AG04449 (cell line): ENCODE data around the gene SAMM50.
A peak's percentile ranks its signal among the peaks of the same experiment; 100 is the strongest.

Source experiments
- CTCF ChIA-PET: fragments of 350-600 bp; formaldehyde crosslinking; extraction: SDS; loops from one replicate; lab custom pipeline; 2021; ENCODE audit warnings: antibody characterized with exemption; lab: Yijun Ruan, JAX
- POLR2A ChIA-PET: fragments of 400-600, 350-600 bp; formaldehyde crosslinking; extraction: SDS; loops from one replicate; lab custom pipeline; 2020; ENCODE audit warnings: antibody characterized with exemption, inconsistent platforms; lab: Yijun Ruan, JAX
- DNase-seq: peaks from one replicate; pipeline ENCODE4 v3.0.0-alpha.2; 2010; ENCODE audit warnings: low read depth, low spot score
- H3K4me3 ChIP-seq: 2 replicates; pipeline ENCODE4 v1.5.1; 2011; ENCODE audit warnings: low read depth, mild to moderate bottlenecking, control low read depth, low read length
- CTCF ChIP-seq: IDR thresholded peaks from one replicate; pipeline ENCODE4 v1.5.1; 2011; ENCODE audit warnings: mild to moderate bottlenecking, moderate library complexity, low read length, control low read depth, inconsistent platforms; ENCODE audit not compliant: insufficient read depth; ENCODE audit errors: missing control alignments

Gene SAMM50

GRCh38 chr22:43941449-43941848, 13.8 kb upstream of the SAMM50 start:
- ChIA-PET CTCF (interaction anchor here (0.9 to 6.5 kb wide), 7 partner anchors 11 to 686 kb away, joined by 3 to 58 read pairs (median 4); partner anchors contain the start of gene PNPLA5), POLR2A (no interaction called here)
- no peak overlapping the region for H3K4me3 ChIP-seq
- DNase-seq: no peak
- TF ChIP-seq CTCF: no peak

- CTCF ChIA-PET: interaction anchor here (0.7 to 6.5 kb wide), 13 partner anchors 8 to 681 kb away, joined by 3 to 58 read pairs (median 8); partner anchors contain the start of genes PNPLA5 and SAMM50
- no peak for DNase-seq
- TF ChIP-seq CTCF: no peak
- POLR2A ChIA-PET: no interaction called here
- H3K4me3 ChIP-seq: no peak overlapping the region
Measured at GRCh38 chr22:43944670-43945430, 10.4 kb upstream of the SAMM50 start.

- CTCF ChIA-PET: interaction anchor here (0.7 to 6.5 kb wide), 29 partner anchors 9 to 705 kb away, joined by 3 to 58 read pairs (median 4); partner anchors contain the start of genes PNPLA3, PNPLA5 and SAMM50
- peak; percentile 94 for TF ChIP-seq CTCF
- H3K4me3 ChIP-seq: no peak overlapping the region
- POLR2A ChIA-PET: interaction anchor here (1.0 kb wide), 1 partner anchor 9 kb away, joined by 4 read pairs; the partner anchor contains the start of gene SAMM50
- no peak for DNase-seq
Measured at GRCh38 chr22:43945632-43946383, 9.4 kb upstream of the SAMM50 start.

GRCh38 chr22:43946384-43946667, 8.9 kb upstream of the SAMM50 start:
- TF ChIP-seq CTCF: no peak
- CTCF ChIA-PET: interaction anchor here (1.0 to 6.5 kb wide), 24 partner anchors 8 to 704 kb away, joined by 3 to 58 read pairs (median 4); partner anchors contain the start of genes PNPLA3, PNPLA5 and SAMM50
- no peak for DNase-seq
- no peak overlapping the region for H3K4me3 ChIP-seq
- POLR2A ChIA-PET: interaction anchor here (1.0 kb wide), 1 partner anchor 9 kb away, joined by 4 read pairs; the partner anchor contains the start of gene SAMM50

- no peak for TF ChIP-seq CTCF
- H3K4me3 ChIP-seq: no peak overlapping the region
- ChIA-PET CTCF (interaction anchor here (1.0 to 1.4 kb wide), 2 partner anchors 9 to 20 kb away, joined by 3 to 7 read pairs; no protein-coding TSS in a partner anchor), POLR2A (no interaction called here)
- DNase-seq: no peak
Measured at GRCh38 chr22:43948836-43949406, 6.3 kb upstream of the SAMM50 start.
